ENCODE results near the gene REM2.

DNA sequence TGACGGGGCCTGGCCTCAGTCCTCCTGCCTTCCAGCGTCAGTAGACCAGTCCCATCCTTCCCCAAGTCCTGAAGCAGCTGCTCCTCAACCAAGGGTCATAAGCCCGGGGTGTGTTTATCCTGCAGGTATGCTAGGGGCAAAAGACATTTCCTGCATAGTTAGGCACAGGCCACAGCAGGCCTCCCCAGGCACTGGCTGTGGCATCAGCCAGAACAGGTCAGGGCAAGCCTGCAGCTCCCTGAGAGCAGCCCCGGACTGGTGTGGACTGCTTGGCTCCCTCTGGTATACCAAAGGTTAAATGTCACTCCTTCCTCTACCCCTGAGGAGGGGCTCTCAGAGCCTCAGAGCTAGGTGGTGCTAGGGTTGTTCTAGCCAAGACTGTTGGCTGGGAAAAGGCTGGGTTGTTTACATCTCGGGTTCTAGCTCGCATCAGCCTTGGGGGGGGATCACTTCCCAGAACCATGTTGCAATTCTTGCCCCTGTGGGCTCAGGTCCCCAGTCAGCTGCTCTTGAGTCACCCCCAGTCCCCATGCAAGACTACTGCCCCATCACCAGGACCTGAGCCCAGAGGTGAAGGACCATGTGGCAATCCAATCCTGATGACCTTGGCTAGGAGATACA lies 43.8 kb upstream of the REM2 start:
- TF ChIP-seq, protein P1, sequence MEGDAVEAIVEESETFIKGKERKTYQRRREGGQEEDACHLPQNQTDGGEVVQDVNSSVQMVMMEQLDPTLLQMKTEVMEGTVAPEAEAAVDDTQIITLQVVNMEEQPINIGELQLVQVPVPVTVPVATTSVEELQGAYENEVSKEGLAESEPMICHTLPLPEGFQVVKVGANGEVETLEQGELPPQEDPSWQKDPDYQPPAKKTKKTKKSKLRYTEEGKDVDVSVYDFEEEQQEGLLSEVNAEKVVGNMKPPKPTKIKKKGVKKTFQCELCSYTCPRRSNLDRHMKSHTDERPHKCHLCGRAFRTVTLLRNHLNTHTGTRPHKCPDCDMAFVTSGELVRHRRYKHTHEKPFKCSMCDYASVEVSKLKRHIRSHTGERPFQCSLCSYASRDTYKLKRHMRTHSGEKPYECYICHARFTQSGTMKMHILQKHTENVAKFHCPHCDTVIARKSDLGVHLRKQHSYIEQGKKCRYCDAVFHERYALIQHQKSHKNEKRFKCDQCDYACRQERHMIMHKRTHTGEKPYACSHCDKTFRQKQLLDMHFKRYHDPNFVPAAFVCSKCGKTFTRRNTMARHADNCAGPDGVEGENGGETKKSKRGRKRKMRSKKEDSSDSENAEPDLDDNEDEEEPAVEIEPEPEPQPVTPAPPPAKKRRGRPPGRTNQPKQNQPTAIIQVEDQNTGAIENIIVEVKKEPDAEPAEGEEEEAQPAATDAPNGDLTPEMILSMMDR (optimal IDR thresholded peaks at IDR 0.05 in 1 of 3, IDR thresholded peaks at IDR 0.05 in 1 of 3, conservative IDR thresholded peaks at IDR 0.05 in 1 of 3; ENCODE audit: extremely low read depth in 1 of 3, insufficient read depth in 2 of 3, low read length in 3 of 3), result no peak
- no peak for TF ChIP-seq EZH2 (IDR thresholded peaks at IDR 0.05; ENCODE audit: low read length)
